ENCODE measurements around the gene UBE2G2.
"Not testable (repeated sequence)": the region's sequence is repeated elsewhere in the genome, so short reads cannot be mapped to it uniquely, and the experiment has no call there.

UBE2G2 gene

GRCh38 chr21:44836666-44837471 is 35.2 kb upstream of the UBE2G2 start:
- TF ChIP-seq CTCF (IDR thresholded peaks at IDR 0.05; ENCODE audit: insufficient read depth, low read length, missing control alignments) = no peak
- POLR2A ChIA-PET = no interaction called here
- no peak for DNase-seq (ENCODE audit: low read depth, low spot score)
- no peak overlapping the region for H3K4me3 ChIP-seq (ENCODE audit: low read depth, low read length)
- CTCF ChIA-PET = no interaction called here

GRCh38 chr21:44836349-44836665 is 34.7 kb upstream of the UBE2G2 start:
- no peak for TF ChIP-seq CTCF (IDR thresholded peaks at IDR 0.05; ENCODE audit: insufficient read depth, low read length, missing control alignments)
- POLR2A ChIA-PET = no interaction called here
- no peak for DNase-seq (ENCODE audit: low read depth, low spot score)
- CTCF ChIA-PET = no interaction called here
- H3K4me3 ChIP-seq (ENCODE audit: low read depth, low read length) = no peak overlapping the region

GRCh38 chr21:44835647-44835973 is 34.0 kb upstream of the UBE2G2 start:
- POLR2A ChIA-PET = no interaction called here
- CTCF ChIA-PET = no interaction called here
- TF ChIP-seq CTCF (IDR thresholded peaks at IDR 0.05; ENCODE audit: insufficient read depth, low read length, missing control alignments) = no peak
- no peak overlapping the region for H3K4me3 ChIP-seq (ENCODE audit: low read depth, low read length)
- no peak for DNase-seq (ENCODE audit: low read depth, low spot score)

- ChIA-PET POLR2A (no interaction called here), CTCF (no interaction called here)
- H3K4me3 ChIP-seq (ENCODE audit: low read depth, low read length) = no peak overlapping the region
- no peak for DNase-seq (ENCODE audit: low read depth, low spot score)
- no peak for TF ChIP-seq CTCF (IDR thresholded peaks at IDR 0.05; ENCODE audit: insufficient read depth, low read length, missing control alignments)
These were observed 33.5 kb upstream of the UBE2G2 start for GRCh38 chr21:44834951-44835646.

- DNase-seq (ENCODE audit: low read depth, low spot score) = no peak
- no peak for TF ChIP-seq CTCF (IDR thresholded peaks at IDR 0.05; ENCODE audit: insufficient read depth, low read length, missing control alignments)
- CTCF ChIA-PET = no interaction called here
- no peak overlapping the region for H3K4me3 ChIP-seq (ENCODE audit: low read depth, low read length)
- POLR2A ChIA-PET = no interaction called here
These were observed 32.8 kb upstream of the UBE2G2 start for GRCh38 chr21:44834231-44834950.

- CTCF ChIA-PET = no interaction called here
These were observed 32.0 kb upstream of the UBE2G2 start for GRCh38 chr21:44833663-44834062.

GRCh38 chr21:44832516-44833255 is 31.1 kb upstream of the UBE2G2 start:
- CTCF ChIA-PET; POLR2A ChIA-PET; H3K4me3 ChIP-seq (ENCODE audit: low read depth, low read length); DNase-seq (ENCODE audit: low read depth, low spot score): not testable (repeated sequence)

More at GRCh38 chr21:44833663-44834062, 32.0 kb upstream of the UBE2G2 start:
- TF ChIP-seq CTCF (IDR thresholded peaks at IDR 0.05; ENCODE audit: insufficient read depth, low read length, missing control alignments) = no peak
- POLR2A ChIA-PET = no interaction called here
- DNase-seq (ENCODE audit: low read depth, low spot score) = no peak
- no peak overlapping the region for H3K4me3 ChIP-seq (ENCODE audit: low read depth, low read length)

Data from AG04449 (cell line).